ENCODE data around the gene ALDH1A3. TPM values are rescaled to one million over a fixed set of nuclear protein-coding genes. Genes with fewer than 3 reads are reported as not detected.

The ALDH1A3 gene
- total RNA-seq, 5 donors from 2014 or later (not counting 1 experiment from before 2014, with no cell fraction given): 0.26 to 1.2 (median 0.38) TPM; not detected in 2

- H3K27me3 ChIP-seq (replicated peaks in 1 of 2; ENCODE audit: control insufficient read depth in 2 of 2, extremely low read depth in 1 of 2, insufficient read depth in 2 of 2, low read length in 1 of 2): peaks cover 0 to 23% of the 10 kb centered on the region in 2 experiments
- no peaks in the 10 kb centered on the region for H3K36me3 ChIP-seq (ENCODE audit: control insufficient read depth in 2 of 2, extremely low read depth in 1 of 2, insufficient read depth in 1 of 2, low read length in 1 of 2)
- Mint-ChIP-seq H3K4me3 (no peak overlapping the region), H3K27ac (no peak overlapping the region), H3K27me3 (peaks cover 0 to 6% of the 10 kb centered on the region in 2 donors), H3K9me3 (no peaks in the 10 kb centered on the region), H3K4me1 (no peaks in the 10 kb centered on the region), H3K36me3 (no peaks in the 10 kb centered on the region)
- POLR2A ChIA-PET: interaction anchor here in 1 of 2 donors (0.5 kb wide), 1 partner anchor 103 kb away, joined by 6 read pairs; no protein-coding TSS in a partner anchor
- H3K4me1 ChIP-seq (ENCODE audit: control insufficient read depth in 1 of 2, extremely low read depth in 1 of 2, insufficient read depth in 2 of 2, low read length in 2 of 2): no peaks in the 10 kb centered on the region
- 20% methylated on average over 1 of the region's 2 CpGs for WGBS (ENCODE audit: insufficient coverage)
- CTCF ChIA-PET: no interaction called here
- H3K27ac ChIP-seq (ENCODE audit: low read length): no peak overlapping the region
- no peak for ATAC-seq (replicated peaks in 1 of 4)
- no peak overlapping the region for H3K4me3 ChIP-seq (ENCODE audit: control insufficient read depth in 1 of 2, extremely low read depth in 1 of 2, low read length in 1 of 2)
- H3K9me3 ChIP-seq: no peaks in the 10 kb centered on the region
- no peak for DNase-seq
Observed at GRCh38 chr15:100858294-100858693, 21.3 kb upstream of the ALDH1A3 start.

- ATAC-seq (replicated peaks in 1 of 4): no peak
- CTCF ChIA-PET: interaction anchor here (0.7 to 1.3 kb wide), 3 partner anchors 10 to 13 kb away, joined by 3 to 4 read pairs (median 3); no protein-coding TSS in a partner anchor
- POLR2A ChIA-PET: no interaction called here
Observed at GRCh38 chr15:100859970-100860828, 19.4 kb upstream of the ALDH1A3 start.

GRCh38 chr15:100860829-100861510, 18.7 kb upstream of the ALDH1A3 start:
- Histone ChIP-seq H3K4me1 (ENCODE audit: control insufficient read depth in 1 of 2, extremely low read depth in 1 of 2, insufficient read depth in 2 of 2, low read length in 2 of 2) (no peaks in the 10 kb centered on the region), H3K27ac (ENCODE audit: low read length) (no peak overlapping the region), H3K9me3 (no peaks in the 10 kb centered on the region), H3K4me3 (ENCODE audit: control insufficient read depth in 1 of 2, extremely low read depth in 1 of 2, low read length in 1 of 2) (no peak overlapping the region), H3K36me3 (ENCODE audit: control insufficient read depth in 2 of 2, extremely low read depth in 1 of 2, insufficient read depth in 1 of 2, low read length in 1 of 2) (no peaks in the 10 kb centered on the region), H3K27me3 (replicated peaks in 1 of 2; ENCODE audit: control insufficient read depth in 2 of 2, extremely low read depth in 1 of 2, insufficient read depth in 2 of 2, low read length in 1 of 2) (peaks cover 3 to 20% of the 10 kb centered on the region in 2 experiments)
- ATAC-seq (replicated peaks in 1 of 4) (no peak), DNase-seq (no peak)
- POLR2A ChIA-PET: no interaction called here
- no peaks in the 10 kb centered on the region for H3K9me3 Mint-ChIP-seq
- peaks cover 5 to 11% of the 10 kb centered on the region in 2 donors for H3K27me3 Mint-ChIP-seq
- no peak overlapping the region for H3K4me3 Mint-ChIP-seq
- CTCF ChIA-PET: interaction anchor here (0.7 to 1.3 kb wide), 2 partner anchors 11 to 12 kb away, joined by 3 read pairs; no protein-coding TSS in a partner anchor
- H3K36me3 Mint-ChIP-seq: no peaks in the 10 kb centered on the region
- H3K4me1 Mint-ChIP-seq: no peaks in the 10 kb centered on the region
- no peak overlapping the region for H3K27ac Mint-ChIP-seq
- 76% methylated on average over 9 of the region's 14 CpGs for WGBS (ENCODE audit: insufficient coverage)

More at GRCh38 chr15:100859970-100860828, 19.4 kb upstream of the ALDH1A3 start:
- Mint-ChIP-seq H3K4me3 (no peak overlapping the region), H3K27ac (no peak overlapping the region), H3K9me3 (no peaks in the 10 kb centered on the region), H3K36me3 (no peaks in the 10 kb centered on the region), H3K4me1 (no peaks in the 10 kb centered on the region), H3K27me3 (peaks cover 5 to 11% of the 10 kb centered on the region in 2 donors)
- Histone ChIP-seq H3K36me3 (ENCODE audit: control insufficient read depth in 2 of 2, extremely low read depth in 1 of 2, insufficient read depth in 1 of 2, low read length in 1 of 2) (no peaks in the 10 kb centered on the region), H3K4me3 (ENCODE audit: control insufficient read depth in 1 of 2, extremely low read depth in 1 of 2, low read length in 1 of 2) (no peak overlapping the region), H3K9me3 (no peaks in the 10 kb centered on the region), H3K27ac (ENCODE audit: low read length) (no peak overlapping the region), H3K4me1 (ENCODE audit: control insufficient read depth in 1 of 2, extremely low read depth in 1 of 2, insufficient read depth in 2 of 2, low read length in 2 of 2) (no peaks in the 10 kb centered on the region), H3K27me3 (replicated peaks in 1 of 2; ENCODE audit: control insufficient read depth in 2 of 2, extremely low read depth in 1 of 2, insufficient read depth in 2 of 2, low read length in 1 of 2) (peaks cover 3 to 20% of the 10 kb centered on the region in 2 experiments)
- no peak for DNase-seq
- WGBS (ENCODE audit: insufficient coverage): 86% methylated on average over 6 of the region's 11 CpGs

- ATAC-seq (replicated peaks in 1 of 4) (no peak), DNase-seq (no peak)
- H3K36me3 Mint-ChIP-seq: no peaks in the 10 kb centered on the region
- H3K9me3 Mint-ChIP-seq: no peaks in the 10 kb centered on the region
- H3K27me3 Mint-ChIP-seq: peaks cover 5 to 11% of the 10 kb centered on the region in 2 donors
- Histone ChIP-seq H3K36me3 (ENCODE audit: control insufficient read depth in 2 of 2, extremely low read depth in 1 of 2, insufficient read depth in 1 of 2, low read length in 1 of 2) (no peaks in the 10 kb centered on the region), H3K9me3 (no peaks in the 10 kb centered on the region), H3K27ac (ENCODE audit: low read length) (no peak overlapping the region), H3K4me1 (ENCODE audit: control insufficient read depth in 1 of 2, extremely low read depth in 1 of 2, insufficient read depth in 2 of 2, low read length in 2 of 2) (no peaks in the 10 kb centered on the region), H3K27me3 (replicated peaks in 1 of 2; ENCODE audit: control insufficient read depth in 2 of 2, extremely low read depth in 1 of 2, insufficient read depth in 2 of 2, low read length in 1 of 2) (peaks cover 3 to 20% of the 10 kb centered on the region in 2 experiments), H3K4me3 (ENCODE audit: control insufficient read depth in 1 of 2, extremely low read depth in 1 of 2, low read length in 1 of 2) (no peak overlapping the region)
- no peak overlapping the region for H3K4me3 Mint-ChIP-seq
- CTCF ChIA-PET: interaction anchor here in 1 of 2 donors (1.3 kb wide), 1 partner anchor 10 kb away, joined by 3 read pairs; no protein-coding TSS in a partner anchor
- H3K27ac Mint-ChIP-seq: no peak overlapping the region
- WGBS (ENCODE audit: insufficient coverage): 82% methylated on average over 14 of the region's 16 CpGs
- POLR2A ChIA-PET: no interaction called here
- H3K4me1 Mint-ChIP-seq: no peaks in the 10 kb centered on the region
Observed at GRCh38 chr15:100861511-100861991, 18.1 kb upstream of the ALDH1A3 start.

- H3K4me3 Mint-ChIP-seq: no peak overlapping the region
- peaks cover 3 to 25% of the 10 kb centered on the region in 2 experiments for H3K27me3 ChIP-seq (replicated peaks in 1 of 2; ENCODE audit: control insufficient read depth in 2 of 2, extremely low read depth in 1 of 2, insufficient read depth in 2 of 2, low read length in 1 of 2)
- no peak overlapping the region for H3K27ac ChIP-seq (ENCODE audit: low read length)
- 98% methylated on average over 3 of the region's 6 CpGs for WGBS (ENCODE audit: insufficient coverage)
- ATAC-seq (replicated peaks in 1 of 4): no peak
- no peaks in the 10 kb centered on the region for H3K4me1 Mint-ChIP-seq
- DNase-seq: no peak
- H3K36me3 ChIP-seq (ENCODE audit: control insufficient read depth in 2 of 2, extremely low read depth in 1 of 2, insufficient read depth in 1 of 2, low read length in 1 of 2): no peaks in the 10 kb centered on the region
- H3K9me3 ChIP-seq: no peaks in the 10 kb centered on the region
- CTCF ChIA-PET: no interaction called here
- POLR2A ChIA-PET: no interaction called here
- H3K36me3 Mint-ChIP-seq: no peaks in the 10 kb centered on the region
- no peak overlapping the region for H3K27ac Mint-ChIP-seq
- H3K27me3 Mint-ChIP-seq: peaks cover 5 to 11% of the 10 kb centered on the region in 2 donors
- no peaks in the 10 kb centered on the region for H3K4me1 ChIP-seq (ENCODE audit: control insufficient read depth in 1 of 2, extremely low read depth in 1 of 2, insufficient read depth in 2 of 2, low read length in 2 of 2)
- H3K4me3 ChIP-seq (ENCODE audit: control insufficient read depth in 1 of 2, extremely low read depth in 1 of 2, low read length in 1 of 2): no peak overlapping the region
- H3K9me3 Mint-ChIP-seq: no peaks in the 10 kb centered on the region
Observed at GRCh38 chr15:100862162-100862561, 17.5 kb upstream of the ALDH1A3 start.

GRCh38 chr15:100863075-100863795, 16.4 kb upstream of the ALDH1A3 start:
- Histone ChIP-seq H3K9me3 (no peaks in the 10 kb centered on the region), H3K4me1 (ENCODE audit: control insufficient read depth in 1 of 2, extremely low read depth in 1 of 2, insufficient read depth in 2 of 2, low read length in 2 of 2) (no peaks in the 10 kb centered on the region), H3K27ac (ENCODE audit: low read length) (no peak overlapping the region), H3K4me3 (ENCODE audit: control insufficient read depth in 1 of 2, extremely low read depth in 1 of 2, low read length in 1 of 2) (no peak overlapping the region), H3K27me3 (replicated peaks in 1 of 2; ENCODE audit: control insufficient read depth in 2 of 2, extremely low read depth in 1 of 2, insufficient read depth in 2 of 2, low read length in 1 of 2) (peaks cover 3 to 25% of the 10 kb centered on the region in 2 experiments), H3K36me3 (ENCODE audit: control insufficient read depth in 2 of 2, extremely low read depth in 1 of 2, insufficient read depth in 1 of 2, low read length in 1 of 2) (no peaks in the 10 kb centered on the region)
- no peak for DNase-seq
- ChIA-PET POLR2A (no interaction called here), CTCF (interaction anchor here in 1 of 2 donors (0.6 kb wide), 1 partner anchor 114 kb away, joined by 4 read pairs; no protein-coding TSS in a partner anchor)
- no CpG with 5 or more reads among the region's 7 CpGs for WGBS (ENCODE audit: insufficient coverage)
- H3K9me3 Mint-ChIP-seq: no peaks in the 10 kb centered on the region
- ATAC-seq (replicated peaks in 1 of 4): no peak
- H3K4me3 Mint-ChIP-seq: no peak overlapping the region
- no peak overlapping the region for H3K27ac Mint-ChIP-seq
- H3K27me3 Mint-ChIP-seq: peaks cover 5 to 11% of the 10 kb centered on the region in 2 donors
- no peaks in the 10 kb centered on the region for H3K36me3 Mint-ChIP-seq
- no peaks in the 10 kb centered on the region for H3K4me1 Mint-ChIP-seq
